GM12874 (cell line): ENCODE data around the gene SLC66A2.

Experiments used
- TF ChIP-seq, protein P1 (sequence below): IDR thresholded peaks from 2 replicates; pipeline ENCODE4 v1.5.1; 2011; ENCODE audit warnings: low read depth, mild to moderate bottlenecking, control low read depth, low read length, moderate library complexity; ENCODE audit not compliant: insufficient read depth

The SLC66A2 gene

DNA sequence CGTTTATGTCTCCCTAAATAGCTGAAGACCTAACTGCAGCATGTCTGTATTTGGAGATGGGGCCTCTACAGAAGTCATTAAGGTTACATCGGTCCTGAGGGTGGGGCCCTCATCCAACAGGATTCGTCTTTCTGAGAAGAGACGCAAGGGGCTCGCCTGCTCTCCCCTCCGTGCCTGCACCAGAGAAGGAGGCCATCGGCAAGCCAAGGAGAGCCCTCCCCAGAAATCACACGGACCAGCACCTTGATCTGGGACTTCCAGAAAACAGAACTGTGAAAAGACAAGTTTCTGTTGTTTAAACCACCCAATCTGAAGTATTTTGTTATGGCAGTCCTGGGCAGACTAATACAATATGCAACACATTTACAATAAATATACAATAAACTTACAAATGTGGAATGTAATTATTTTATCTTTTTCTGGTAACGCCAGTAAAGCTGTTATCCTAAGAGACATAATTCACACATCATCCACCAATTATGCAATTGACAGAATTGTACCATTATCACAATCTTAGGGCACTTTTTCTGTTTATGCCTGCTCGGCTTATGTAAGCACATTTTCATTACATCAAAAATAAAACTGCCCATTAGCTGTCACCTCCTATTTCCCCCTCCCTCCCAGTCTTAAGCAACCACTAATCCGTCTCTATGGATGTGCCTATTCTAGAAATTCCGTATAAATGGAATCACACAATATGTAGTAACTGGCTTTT lies 19.1 kb upstream of the SLC66A2 start:
- TF ChIP-seq, protein P1, sequence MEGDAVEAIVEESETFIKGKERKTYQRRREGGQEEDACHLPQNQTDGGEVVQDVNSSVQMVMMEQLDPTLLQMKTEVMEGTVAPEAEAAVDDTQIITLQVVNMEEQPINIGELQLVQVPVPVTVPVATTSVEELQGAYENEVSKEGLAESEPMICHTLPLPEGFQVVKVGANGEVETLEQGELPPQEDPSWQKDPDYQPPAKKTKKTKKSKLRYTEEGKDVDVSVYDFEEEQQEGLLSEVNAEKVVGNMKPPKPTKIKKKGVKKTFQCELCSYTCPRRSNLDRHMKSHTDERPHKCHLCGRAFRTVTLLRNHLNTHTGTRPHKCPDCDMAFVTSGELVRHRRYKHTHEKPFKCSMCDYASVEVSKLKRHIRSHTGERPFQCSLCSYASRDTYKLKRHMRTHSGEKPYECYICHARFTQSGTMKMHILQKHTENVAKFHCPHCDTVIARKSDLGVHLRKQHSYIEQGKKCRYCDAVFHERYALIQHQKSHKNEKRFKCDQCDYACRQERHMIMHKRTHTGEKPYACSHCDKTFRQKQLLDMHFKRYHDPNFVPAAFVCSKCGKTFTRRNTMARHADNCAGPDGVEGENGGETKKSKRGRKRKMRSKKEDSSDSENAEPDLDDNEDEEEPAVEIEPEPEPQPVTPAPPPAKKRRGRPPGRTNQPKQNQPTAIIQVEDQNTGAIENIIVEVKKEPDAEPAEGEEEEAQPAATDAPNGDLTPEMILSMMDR = no peak

GRCh38 chr18:79965119-79965902 lies 13.9 kb upstream of the SLC66A2 start:
- TF ChIP-seq, protein P1 = no peak

DNA sequence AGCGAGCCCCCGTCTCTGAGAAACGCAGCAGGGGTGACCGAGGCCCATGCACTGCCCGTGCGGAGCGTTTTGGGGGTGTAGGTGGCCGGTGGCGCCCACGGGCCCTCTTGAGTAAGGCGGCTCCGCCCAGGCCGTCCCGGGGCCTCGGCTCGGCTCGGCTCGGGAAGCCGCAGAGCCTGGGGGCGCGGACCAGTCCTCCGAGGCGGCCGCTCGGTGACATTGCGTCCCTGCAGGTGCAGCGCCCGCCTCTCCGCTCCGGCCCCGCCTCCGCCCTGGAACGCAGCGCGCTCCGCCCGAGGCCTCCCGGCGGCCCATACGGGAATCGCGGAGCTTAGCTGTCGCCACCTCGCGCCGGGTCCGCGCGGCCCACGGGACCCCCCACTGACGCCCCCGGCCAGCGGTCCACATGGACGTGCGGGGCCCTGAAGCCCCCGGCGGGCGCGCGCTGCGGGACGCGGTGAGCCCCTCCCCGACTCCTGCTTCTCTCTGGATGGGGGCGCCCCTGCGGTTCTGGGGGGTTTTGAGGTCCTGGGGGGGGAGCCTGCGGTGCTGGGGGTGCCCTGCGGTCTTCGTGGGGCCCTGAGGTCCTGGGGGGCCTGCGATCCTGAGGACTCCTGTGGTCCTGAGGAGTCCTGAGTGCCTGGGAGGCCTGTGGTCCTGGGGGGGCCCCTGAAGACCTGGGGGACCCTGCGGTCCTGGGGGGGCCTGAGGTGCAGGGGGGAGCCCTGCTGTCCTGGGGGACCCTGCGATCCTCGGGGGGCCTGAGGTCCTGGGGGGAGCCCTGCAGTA lies 13.1 kb upstream of the SLC66A2 start, which contains the start of gene HSBP1L1:
HSBP1L1 (plus strand) TSS at position 314 of the 789 bp plus-strand sequence; CDS start at position 407, 93 bp downstream.
- TF ChIP-seq, protein P1 = peak; percentile 50; the same call in 1 of the 2 replicates

DNA sequence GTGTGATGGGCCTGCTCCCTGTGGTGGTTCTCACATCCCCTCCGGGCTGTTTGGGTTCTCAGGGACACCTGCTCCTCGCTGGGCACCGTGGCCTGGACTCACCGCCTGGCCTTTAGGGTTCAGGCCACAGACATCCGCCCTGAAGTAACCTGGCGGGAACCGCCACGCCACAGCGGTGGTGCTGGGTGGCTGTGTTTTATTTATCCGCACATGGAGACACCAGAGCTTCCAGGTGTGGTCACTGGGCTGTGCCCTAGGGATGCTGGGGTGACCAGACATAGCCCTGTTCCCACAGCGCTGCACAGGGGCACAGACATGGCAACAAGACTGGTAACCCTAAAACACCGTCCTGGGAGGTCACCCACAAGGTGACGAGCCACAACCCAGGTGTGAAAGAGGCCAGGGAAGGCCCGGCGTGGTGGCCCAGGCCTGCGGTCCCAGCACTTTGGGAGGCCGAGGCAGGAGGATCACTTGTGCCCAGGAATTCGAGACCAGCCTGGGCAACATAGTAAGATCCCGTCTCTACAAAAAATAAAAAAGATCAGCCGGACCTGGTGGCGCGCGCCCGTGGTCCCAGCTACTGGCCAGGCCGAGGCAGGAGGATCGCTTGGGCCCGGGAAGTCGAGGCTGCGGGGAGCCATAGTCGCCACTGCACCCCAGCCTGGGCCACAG lies 12.3 kb upstream of the SLC66A2 start:
- TF ChIP-seq, protein P1 = no peak

DNA sequence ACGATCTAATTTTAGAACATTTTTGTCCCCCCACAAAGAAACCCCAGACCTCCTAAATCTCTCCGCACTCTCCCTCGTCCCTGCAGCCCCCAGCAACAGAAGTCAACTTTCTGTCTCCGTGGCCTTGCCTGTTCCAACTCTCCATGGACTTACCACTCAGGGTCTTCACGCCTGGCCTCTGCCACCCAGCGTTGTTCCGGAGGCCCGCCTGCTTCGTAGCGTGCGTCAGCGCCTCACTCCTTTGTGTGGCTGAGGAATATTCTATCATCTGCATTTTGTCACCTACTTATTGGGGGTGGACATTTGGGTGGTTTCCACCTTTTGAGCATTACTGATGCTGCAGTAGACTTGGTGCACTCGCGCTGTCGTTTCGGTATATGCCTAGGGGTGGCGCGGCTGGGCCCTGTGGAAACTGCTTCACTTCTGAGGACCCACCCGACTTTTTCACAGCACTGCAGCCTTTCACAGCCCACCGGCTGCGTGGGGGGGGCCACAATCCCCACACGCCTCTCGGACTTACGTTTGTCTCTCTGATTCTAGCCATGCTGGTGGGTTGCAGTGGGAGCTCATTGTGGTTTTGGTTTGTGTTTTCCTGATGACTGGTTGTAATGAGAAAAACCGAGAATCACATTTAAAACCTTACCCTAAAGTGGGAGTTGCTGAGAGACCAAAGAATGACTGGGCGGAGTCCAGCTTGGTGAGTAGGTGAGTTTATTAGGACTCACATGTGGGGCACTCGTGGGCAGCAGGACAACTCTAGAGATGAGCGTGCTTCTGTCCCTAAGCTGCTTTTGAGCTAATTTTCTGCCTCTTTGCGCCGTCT lies 11.6 kb upstream of the SLC66A2 start:
- TF ChIP-seq, protein P1 = peak; percentile 69

- TF ChIP-seq, protein P1 = no peak
These were observed 10.9 kb upstream of the SLC66A2 start for GRCh38 chr18:79962311-79962710.
